NCI-H2196 treated with DMSO at 0.1 percent for 48 hours (cell line): ENCODE measurements around the gene ZNF862.

Experiments used
- DNase-seq: peaks from one replicate; lab custom pipeline; 2025; ENCODE audit not compliant: unreplicated experiment; lab: John Stamatoyannopoulos, UW

Gene ZNF862

GRCh38 chr7:149866139-149866778, 28.1 kb downstream of the ZNF862 start:
- no peak for DNase-seq

- DNase-seq = no peak
Observed at GRCh38 chr7:149866779-149867447, 28.7 kb downstream of the ZNF862 start.

GRCh38 chr7:149867762-149868622, 29.8 kb downstream of the ZNF862 start:
- DNase-seq = no peak

- DNase-seq = no peak
Observed at GRCh38 chr7:149868623-149869290, 30.6 kb downstream of the ZNF862 start.

- DNase-seq = no peak
Observed at GRCh38 chr7:149869291-149869650, 31.1 kb downstream of the ZNF862 start.

GRCh38 chr7:149869867-149870266, 31.7 kb downstream of the ZNF862 start:
- no peak for DNase-seq

- DNase-seq = no peak
Observed at GRCh38 chr7:149870274-149870673, 32.1 kb downstream of the ZNF862 start.

GRCh38 chr7:149870701-149871483, 32.7 kb downstream of the ZNF862 start:
- DNase-seq = no peak

GRCh38 chr7:149871576-149871975, 33.4 kb downstream of the ZNF862 start:
- no peak for DNase-seq

GRCh38 chr7:149872419-149873073, 34.4 kb downstream of the ZNF862 start:
- DNase-seq = peak; percentile 59

GRCh38 chr7:149873074-149873969, 35.1 kb downstream of the ZNF862 start, which contains the start of gene ATP6V0E2:
TSS of gene ATP6V0E2 (plus strand) at chr7:149873969. CDS start at chr7:149874066, 97 bp downstream.
- DNase-seq = peak; percentile 90

GRCh38 chr7:149873970-149874643, 35.9 kb downstream of the ZNF862 start:
- no peak for DNase-seq

GRCh38 chr7:149874644-149875028, 36.5 kb downstream of the ZNF862 start:
- no peak for DNase-seq

GRCh38 chr7:149875396-149875795, 37.2 kb downstream of the ZNF862 start:
- DNase-seq = no peak

- DNase-seq = no peak
Observed at GRCh38 chr7:149877890-149878522, 39.8 kb downstream of the ZNF862 start.

GRCh38 chr7:149878523-149878921, 40.3 kb downstream of the ZNF862 start:
- DNase-seq = no peak

GRCh38 chr7:149879271-149879743, 41.1 kb downstream of the ZNF862 start:
- DNase-seq = no peak
